GM12864 (cell line): ENCODE measurements around the gene RAI1.

ENCODE experiments used
- DNase-seq: peaks from one replicate; pipeline ENCODE4 v3.0.0-alpha.2; 2011; ENCODE audit warnings: low read depth
- H3K4me3 ChIP-seq: 2 replicates; pipeline ENCODE4 v1.5.1; 2011; ENCODE audit warnings: mild to moderate bottlenecking, low read depth, low read length, control low read depth
- CTCF ChIP-seq: IDR thresholded peaks from 2 replicates; pipeline ENCODE4 v1.5.1; 2011; ENCODE audit warnings: low read depth, mild to moderate bottlenecking, moderate library complexity, low read length, control low read depth, inconsistent platforms; ENCODE audit errors: missing control alignments

RAI1 gene

DNA sequence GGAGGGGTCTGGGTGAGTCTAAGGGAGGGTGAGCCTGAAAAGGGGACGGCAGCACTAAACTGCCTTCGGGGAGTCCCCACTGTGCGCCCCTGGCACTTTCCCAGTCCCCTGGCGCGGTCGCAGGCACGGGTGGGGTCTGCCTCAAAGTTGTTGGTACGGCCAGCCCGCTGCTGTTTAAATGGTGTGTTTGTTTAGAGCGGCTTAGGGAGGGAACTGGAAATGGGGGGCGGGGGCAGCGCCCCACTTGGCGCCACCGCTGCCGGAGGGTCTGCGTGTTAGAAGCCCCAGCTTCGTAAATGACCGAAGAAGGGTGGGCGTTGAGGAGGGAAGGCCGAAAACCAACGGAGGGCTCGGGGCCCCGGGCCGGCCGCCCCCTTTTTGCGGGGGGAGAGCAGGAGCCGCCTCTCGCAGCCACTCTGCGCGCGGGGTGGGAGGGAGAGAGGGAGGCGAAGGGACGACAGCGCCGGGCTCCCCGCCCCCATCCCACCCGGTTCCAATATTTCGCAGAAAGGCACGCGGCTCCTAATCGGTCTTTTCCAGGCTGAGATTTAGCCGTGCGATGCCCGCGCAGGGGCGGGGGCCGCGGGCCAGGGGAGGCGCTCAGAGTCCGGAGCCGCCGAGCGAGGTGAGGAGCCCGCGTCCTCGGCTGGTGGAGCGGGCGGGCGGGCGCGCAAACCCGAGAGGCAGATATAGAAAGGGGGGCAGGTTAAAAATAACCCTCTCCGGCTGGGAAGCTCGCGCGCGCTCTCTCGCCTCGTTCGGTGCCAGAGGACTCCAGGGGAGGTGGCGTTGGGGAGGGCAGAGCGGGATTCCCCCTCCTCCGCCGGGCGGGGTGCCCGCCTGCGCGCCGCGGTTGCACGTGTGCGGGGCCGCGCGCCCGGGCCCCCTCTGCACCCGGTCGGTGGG is 100.6 kb downstream of the RAI1 start:
- H3K4me3 ChIP-seq, result peak overlapping the region; percentile 41
- no peak for DNase-seq
- no peak for TF ChIP-seq CTCF

- no peak for TF ChIP-seq CTCF
- no peak for DNase-seq
- peak overlapping the region; percentile 53 for H3K4me3 ChIP-seq
Observed at GRCh38 chr17:17782523-17783115, 101.4 kb downstream of the RAI1 start.

GRCh38 chr17:17783116-17783824 is 102.0 kb downstream of the RAI1 start:
- TF ChIP-seq CTCF, result no peak
- peak; percentile 55 for DNase-seq
- H3K4me3 ChIP-seq, result peak overlapping the region; percentile 53

GRCh38 chr17:17783825-17784656 is 102.8 kb downstream of the RAI1 start:
- peak overlapping the region; percentile 53 for H3K4me3 ChIP-seq
- no peak for TF ChIP-seq CTCF
- no peak for DNase-seq

GRCh38 chr17:17784657-17785267 is 103.5 kb downstream of the RAI1 start:
- no peak overlapping the region; the same call in 1 of the 2 replicates for H3K4me3 ChIP-seq
- peak; percentile 45 for TF ChIP-seq CTCF
- DNase-seq, result no peak

GRCh38 chr17:17785407-17785806 is 104.1 kb downstream of the RAI1 start:
- no peak for TF ChIP-seq CTCF
- H3K4me3 ChIP-seq, result no peak overlapping the region
- no peak for DNase-seq
